ENCODE measurements around the gene NELFE.
"Not testable (repeated sequence)": the region's sequence is repeated elsewhere in the genome, so short reads cannot be mapped to it uniquely, and the experiment has no call there.

DNA sequence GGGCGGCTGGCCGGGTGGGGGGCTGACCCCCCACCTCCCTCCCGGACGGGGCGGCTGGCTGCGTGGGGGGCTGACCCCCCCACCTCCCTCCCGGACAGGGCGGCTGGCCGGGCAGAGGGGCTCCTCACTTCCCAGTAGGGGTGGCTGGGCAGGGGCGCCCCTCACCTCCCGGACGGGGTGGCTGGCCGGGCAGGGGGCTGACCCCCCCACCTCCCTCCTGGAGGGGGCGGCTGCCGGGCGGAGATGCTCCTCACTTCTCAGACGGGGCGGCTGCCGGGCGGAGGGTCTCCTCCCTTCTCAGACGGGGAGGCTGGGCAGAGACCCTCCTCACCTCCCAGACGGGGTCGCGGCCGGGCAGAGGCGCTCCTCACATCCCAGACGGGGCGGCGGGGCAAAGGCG, 17.3 kb upstream of the NELFE start:
- not testable (repeated sequence) for TF ChIP-seq EZH2 (IDR thresholded peaks at IDR 0.05; ENCODE audit: insufficient read depth, poor library complexity, severe bottlenecking); EZH2phosphoT487 (IDR thresholded peaks at IDR 0.05; ENCODE audit: insufficient read depth, low read depth)

Data from GM23248 (cell line).